SIG-M5 treated with dmso at 0.1 percent for 504 hours (cell line): Measurements from ENCODE around the gene MEGF10.

Source experiments
- DNase-seq: peaks from one replicate; lab custom pipeline; 2025; ENCODE audit not compliant: unreplicated experiment; lab: John Stamatoyannopoulos, UW

MEGF10 gene

GRCh38 chr5:127508644-127509373 lies 218.2 kb downstream of the MEGF10 start:
- no peak for DNase-seq
